Ureter (tissue), 1 donor: ENCODE results near the gene DSC1. TPM values are rescaled to one million over a fixed set of nuclear protein-coding genes. Genes with fewer than 3 reads are reported as not detected.
A peak's percentile ranks its signal among the peaks of the same experiment; 100 is the strongest.

Experiments
- DNase-seq: peaks from one replicate; pipeline ENCODE4 v3.0.0-alpha.2; 2020; ENCODE audit warnings: low spot score
- total RNA-seq: library from RNA; stranded (reverse); gene quantifications from one replicate; pipeline ENCODE4 v1.2.4, GENCODE V29; 2023
- donor health status: DM: yes; HTN: yes; CAD: no.

DSC1 gene
- total RNA-seq, 1 donor from 2014 or later, result not detected

DNA sequence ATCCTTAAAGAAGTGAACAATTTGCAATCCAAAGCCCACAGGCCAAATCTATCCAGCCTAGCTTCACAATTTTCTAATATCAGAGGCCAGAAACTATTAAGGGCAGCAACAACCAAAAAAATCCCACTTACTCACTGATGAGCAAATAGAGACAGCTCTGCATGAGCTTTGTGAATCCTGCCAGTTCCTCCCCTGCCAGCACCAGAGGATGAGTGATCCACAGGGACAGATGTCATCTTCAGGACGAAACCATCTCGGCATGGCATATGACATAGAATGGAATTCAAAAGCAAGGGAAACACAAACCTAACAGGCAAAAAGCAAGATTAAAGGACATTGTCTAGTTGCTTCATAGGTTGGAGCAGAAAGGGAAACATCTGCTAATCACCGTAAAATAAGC, 58.2 kb downstream of the DSC1 start:
- no peak for DNase-seq

DNA sequence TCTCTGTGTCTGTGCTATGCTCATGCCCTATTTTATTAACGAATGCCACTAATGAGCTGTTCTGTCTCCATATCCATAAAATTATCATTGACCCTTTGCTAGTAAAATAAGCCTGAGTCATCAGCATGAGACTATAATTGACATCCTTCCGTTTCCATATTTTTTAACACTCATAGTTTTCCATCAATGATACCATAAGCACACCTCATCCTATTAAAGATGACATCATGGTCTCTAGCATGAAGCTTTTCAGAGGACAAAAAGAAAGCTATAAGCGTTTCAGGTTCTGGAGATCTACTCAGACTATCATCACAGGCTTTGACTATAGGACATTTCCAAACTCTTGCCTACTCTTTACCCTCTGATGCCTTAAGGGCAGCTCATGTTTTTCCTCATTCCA, 59.2 kb downstream of the DSC1 start:
- no peak for DNase-seq

DNA sequence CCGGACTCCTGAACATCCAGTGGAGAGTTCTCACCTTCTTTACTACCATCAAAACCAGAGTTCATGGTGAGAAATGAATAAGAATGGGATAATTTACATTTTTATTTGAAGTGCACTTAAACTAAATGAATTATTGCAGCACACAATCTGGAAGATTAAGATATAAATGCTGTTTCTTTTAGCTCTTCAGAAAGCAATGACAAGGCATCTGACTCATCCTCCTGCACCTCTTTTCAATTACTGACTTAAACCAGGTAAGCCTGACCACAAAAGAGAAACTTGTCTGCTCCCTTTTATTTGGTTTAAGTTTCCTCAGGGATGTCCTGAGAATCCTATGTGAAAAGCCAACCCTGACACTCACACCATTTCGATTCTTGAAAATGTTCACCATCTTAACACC, 59.7 kb downstream of the DSC1 start:
- DNase-seq, result no peak

DNA sequence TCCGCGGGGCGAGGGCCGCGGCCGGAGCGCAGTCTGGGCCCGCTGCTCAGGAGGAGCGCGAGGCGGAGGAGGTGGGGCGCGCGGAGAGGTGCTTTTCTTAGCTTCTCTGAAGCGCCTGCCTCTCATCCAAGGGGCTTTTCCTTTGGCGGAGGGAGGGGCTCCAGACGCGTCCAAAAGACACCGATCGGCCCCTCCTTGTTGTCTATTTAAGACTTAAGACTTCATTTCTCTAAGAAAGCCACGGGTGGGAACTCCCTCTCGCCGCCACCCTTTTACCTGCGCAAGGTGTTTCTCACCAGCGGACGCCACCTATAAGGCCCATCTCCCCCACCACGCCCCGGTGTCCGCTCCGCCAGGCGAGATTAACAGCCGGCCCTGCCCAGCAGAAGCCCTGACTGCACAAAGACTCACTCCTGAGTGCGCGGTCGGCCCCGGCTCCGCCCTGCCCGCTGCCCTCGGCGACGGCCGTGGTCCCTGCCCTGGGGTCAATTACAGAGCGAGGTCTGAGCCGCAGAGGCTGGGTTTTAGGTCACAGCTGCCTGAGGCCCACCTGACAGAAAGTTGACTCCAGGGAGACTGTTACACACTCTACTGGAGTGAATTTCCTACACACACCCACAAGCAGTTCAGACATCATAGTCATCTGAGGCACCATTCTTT, 60.5 kb downstream of the DSC1 start, which contains the start of gene DSC2:
DSC2 (minus strand) TSS at position 397 of the 660 bp plus-strand sequence. CDS start 450 bp downstream, outside the sequence.
- no peak for DNase-seq

DNA sequence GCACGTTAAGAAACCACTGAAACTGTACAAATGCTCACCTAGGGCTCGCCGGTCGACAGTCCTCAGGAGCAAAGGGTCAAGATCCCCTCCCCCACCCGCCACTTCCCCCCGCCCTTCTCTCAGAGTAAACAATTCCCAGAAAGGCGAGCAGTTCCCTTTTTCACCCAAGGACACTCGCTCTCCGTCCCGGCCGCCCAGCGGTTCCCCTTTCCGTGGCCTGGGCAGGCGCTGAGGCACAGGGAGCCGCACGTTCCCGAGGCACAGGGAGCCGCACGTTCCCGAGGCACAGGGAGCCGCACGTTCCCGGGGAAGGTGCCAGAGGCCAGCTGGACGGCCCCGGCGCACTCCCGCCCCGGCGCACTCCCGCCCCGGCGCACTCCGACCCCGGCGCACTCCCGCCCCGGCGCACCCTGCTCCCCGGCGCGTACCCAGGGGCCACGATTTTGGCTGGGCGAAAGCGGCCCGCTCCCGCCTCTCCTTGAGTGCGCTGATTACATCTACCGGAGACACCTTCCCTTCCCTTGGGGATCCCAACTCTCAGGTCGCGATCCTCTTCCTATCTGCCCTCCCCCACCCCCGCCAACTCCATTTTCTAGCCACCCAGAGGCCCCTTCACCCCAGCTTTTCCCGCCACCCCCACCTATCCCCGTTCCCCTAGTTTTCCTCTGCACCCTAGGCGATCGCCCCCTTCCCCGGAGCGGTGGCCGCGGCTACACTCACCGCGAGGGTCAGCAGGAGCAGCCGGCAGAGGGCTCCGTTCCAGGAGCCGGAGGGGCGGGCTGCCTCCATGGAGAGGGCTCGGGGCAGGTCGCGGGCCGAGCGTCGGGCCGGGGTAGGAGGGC, 61.3 kb downstream of the DSC1 start:
- DNase-seq, result peak; percentile 50

DNA sequence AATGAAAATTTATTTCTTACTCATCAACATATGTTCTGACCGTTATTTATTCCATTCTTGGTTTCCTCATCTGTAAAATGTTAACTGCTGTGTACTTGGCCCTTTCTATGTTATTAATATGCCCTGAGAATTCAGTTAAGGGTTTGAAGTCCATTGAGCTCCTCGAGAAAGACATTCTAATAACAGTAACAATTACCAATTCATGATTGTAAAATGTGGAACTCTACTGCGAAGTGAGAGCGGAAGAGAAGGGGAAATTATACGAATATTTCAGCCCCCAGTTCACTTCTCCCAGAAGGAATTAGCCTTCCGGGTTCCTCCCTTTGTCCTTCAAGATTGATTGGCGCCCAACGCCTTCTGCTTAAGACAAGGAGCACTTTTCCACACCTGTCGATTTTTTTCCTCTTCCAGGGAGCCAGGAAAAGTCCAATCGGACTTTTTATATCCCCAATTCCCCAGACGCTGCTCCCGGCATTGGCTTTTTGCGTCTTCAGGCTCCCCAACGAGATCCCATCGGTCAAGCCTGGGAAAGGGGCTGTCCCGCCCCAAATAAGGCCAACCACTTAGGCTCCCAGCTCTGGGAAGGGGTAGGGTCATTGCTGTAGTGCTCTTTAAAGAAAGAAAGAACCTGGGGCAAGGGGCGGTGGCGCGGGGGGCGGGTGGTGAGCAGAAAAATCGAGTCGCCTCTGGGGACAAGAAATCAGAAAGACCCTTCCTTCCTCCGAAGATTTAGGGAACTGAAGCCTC, 62.0 kb downstream of the DSC1 start:
- DNase-seq, result no peak

DNA sequence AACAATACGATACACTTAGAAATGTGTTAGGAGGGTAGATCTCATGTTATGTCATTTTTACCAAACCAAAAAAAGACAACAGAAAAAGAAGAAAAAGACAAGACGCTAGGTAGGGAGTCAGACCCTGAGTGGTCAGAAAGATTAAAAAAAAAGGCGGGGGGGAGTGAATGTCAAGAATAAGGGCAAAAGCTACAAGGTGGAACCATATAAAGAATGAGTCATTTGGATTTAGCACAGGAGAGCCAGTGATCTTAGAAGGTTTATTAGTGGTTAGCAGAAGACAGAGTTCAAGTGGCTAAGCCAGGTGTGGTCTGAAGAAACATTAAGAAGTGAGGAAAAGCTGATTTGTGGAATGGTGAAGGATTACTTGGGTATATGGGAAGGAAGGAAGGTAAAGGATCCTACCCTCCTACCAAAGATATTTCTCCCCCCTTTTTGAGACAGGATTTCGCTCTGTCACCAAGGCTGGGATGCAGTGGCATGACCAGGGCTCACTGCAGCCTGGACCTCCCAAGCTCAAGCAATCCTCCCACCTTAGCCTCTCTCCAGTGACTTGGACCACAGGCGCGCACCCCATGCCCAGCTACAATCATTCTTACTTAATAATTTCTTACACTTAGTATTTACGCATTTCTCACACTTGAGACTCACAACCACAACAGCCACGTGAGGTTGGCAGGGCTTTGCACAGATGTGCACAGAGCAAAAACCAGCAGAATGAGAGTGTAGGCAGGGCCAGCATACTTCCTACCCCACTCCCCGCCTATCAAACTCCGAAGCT, 63.0 kb downstream of the DSC1 start:
- DNase-seq, result no peak

DNA sequence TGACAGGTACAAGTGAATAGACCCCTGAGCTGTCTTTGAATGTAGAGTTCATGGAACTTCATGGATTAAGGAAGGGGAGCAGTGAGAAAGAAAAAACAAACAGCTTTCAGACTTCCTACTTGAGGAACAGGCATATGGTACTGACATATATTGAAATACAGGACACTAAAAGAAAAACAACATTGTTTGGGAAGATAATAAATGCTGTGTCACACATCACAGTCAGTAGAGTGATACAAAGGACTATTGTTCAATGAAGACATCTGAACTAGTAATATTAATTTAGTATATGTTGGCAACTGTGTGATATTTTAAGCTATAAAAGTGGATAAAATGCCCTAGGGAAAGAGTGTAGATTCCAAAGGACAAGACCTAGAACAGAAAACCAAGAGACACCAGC, 63.8 kb downstream of the DSC1 start:
- DNase-seq, result no peak

DNA sequence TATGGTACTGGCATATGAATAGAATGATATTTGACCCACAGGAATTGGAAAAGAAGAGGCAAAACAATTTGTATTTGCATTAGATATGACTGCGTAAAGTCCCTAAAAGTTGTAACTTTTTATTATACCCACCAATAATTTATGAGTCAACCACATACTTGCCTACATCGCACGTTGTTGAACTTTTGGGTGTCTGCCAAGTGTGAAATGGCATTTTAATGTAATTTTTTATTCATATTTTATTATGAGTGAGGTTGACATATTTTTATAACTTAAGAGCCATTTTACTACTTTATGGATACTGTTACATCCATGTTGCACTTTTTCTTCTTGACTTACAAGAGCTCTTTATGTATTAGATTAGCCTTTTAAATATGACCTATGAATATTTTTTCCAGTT, 65.0 kb downstream of the DSC1 start:
- no peak for DNase-seq

DNA sequence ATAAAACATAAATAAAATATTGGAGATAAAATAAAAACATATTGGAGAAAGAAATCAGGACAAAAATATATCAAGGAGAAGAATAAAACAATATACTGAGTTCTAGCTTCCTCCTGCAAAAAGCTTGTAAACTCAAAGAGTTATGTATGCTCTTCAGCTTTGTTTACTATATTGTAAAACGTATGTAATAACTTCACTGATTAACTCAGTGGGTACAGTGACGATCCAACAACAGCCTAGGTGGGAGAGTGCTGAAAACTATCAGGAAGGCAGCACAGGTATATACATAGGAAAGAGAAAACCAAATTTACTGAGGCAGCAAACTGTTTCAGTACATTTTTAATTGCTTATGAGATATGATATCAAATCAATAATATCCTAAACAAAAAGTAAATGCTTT, 68.8 kb downstream of the DSC1 start:
- DNase-seq, result no peak

DNA sequence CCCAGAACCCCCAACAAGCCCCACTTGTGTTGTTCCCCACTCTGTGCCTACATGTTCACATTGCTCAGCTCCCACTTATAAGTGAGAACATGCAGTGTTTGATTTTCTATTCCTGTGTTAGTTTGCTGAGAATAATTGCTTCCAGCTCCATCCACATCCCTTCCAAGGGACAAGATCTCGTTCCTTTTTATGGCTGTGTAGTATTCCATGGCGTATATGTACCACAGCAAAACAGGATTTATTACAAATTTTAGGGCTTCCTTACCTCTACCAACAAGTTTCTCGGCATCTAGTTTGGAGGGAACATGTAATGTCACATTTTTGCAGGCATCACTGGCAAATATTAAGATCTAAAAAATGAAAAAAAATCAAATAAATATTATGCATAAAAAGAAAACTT, 69.4 kb downstream of the DSC1 start:
- no peak for DNase-seq

DNA sequence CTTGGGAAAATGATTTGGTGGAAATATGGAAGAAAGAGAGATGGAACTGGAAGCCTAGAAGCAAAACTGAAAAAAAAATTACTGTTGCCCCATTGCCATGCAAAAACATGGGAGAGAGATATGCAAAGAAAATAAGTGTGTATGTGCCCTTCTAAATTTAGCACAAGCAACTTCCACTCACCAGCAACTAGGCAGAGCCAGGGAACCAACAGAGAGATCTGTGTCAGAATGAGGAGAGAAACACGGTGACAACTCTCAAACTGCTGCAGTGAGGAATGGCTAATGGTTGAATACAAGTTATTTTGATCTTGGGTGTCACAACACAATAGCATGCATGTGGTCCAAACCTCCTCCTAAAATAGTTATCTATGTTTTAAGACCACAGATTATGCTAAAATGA, 71.3 kb downstream of the DSC1 start:
- no peak for DNase-seq

DNA sequence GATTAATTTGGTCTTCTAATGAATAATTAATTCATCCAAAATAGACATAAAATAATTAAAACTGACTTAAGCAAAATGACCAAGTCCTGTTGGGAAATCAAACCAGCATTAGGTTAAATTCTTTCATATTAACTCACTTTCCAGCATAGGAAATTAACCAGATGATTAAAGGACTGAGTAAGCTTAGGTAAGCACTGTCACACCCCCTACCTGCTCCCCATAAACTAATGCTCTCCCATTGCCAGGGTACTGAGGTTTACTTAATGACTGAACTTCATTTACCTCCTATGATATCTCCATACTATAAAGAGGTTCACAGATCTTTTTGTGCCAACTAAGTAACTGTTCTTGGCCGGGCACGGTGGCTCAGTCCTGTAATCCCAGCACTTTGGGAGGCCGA, 74.1 kb downstream of the DSC1 start:
- DNase-seq, result no peak

DNA sequence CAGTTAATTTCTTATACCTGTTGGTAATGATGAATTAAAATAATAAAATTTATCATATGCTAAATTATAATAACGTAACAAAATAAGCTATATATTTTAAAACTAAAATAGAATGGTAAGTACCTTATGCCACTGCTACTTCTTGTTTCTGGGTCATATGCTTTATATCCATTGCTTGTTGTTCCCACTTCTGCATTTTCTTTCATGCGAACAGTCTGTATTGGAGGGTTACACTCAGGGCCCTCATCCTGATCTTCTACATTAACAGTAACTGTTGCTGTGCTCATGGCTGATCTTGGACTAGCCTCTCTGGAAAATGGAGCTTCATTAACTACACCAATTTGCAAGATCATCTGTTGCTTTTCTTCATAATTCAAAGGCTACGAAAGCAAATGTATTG, 82.7 kb downstream of the DSC1 start:
- no peak for DNase-seq

Other genes starting within 250 kb of the DSC1 start
- gene DSC3, start 120.1 kb downstream of the DSC1 start, total RNA-seq, result 5.7 TPM
- gene DSC2, start 60.4 kb downstream of the DSC1 start, total RNA-seq, result 5.1 TPM
- 0.13 TPM for gene DSG1, start 155.3 kb upstream of the DSC1 start, total RNA-seq
- not detected for gene DSG4, start 213.9 kb upstream of the DSC1 start, total RNA-seq